PC-9 (cell line): ENCODE results near the gene COL4A6. TPM values are rescaled to one million over a fixed set of nuclear protein-coding genes. Genes with fewer than 3 reads are reported as not detected.

Experiments
- BruUV-seq: library from RNA; stranded (reverse); fragments of 400-500 nt; replicated peaks from 2 replicates; lab custom pipeline; 2021; lab: Mats Ljungman, UMichigan
- CTCF ChIA-PET: fragments of 300-600 bp; sonication (Branson Sonifier 250); formaldehyde crosslinking; loops from one replicate; lab custom pipeline; 2022; ENCODE audit warnings: antibody characterized with exemption; lab: Charles Lee
- POLR2A ChIA-PET: fragments of 300-600 bp; sonication (Branson Sonifier 250); formaldehyde crosslinking; loops from one replicate; lab custom pipeline; 2022; ENCODE audit warnings: antibody characterized with exemption; ENCODE audit not compliant: unreplicated experiment; lab: Charles Lee
- DNase-seq, 2 experiments: peaks; one replicate each; pipeline versions ENCODE4 v3.0.0 to v3.0.0-alpha.2; 2015 to 2022; ENCODE audit warnings: mixed read lengths in 1 of 2
- H2AFZ ChIP-seq: fragments of 200-600 bp; sonication (generic); 2 replicates; pipeline ENCODE4 v1.8.1; 2017; ENCODE audit warnings: antibody characterized with exemption
- H3F3A ChIP-seq: fragments of 200-600 bp; sonication (generic); 2 replicates; pipeline ENCODE4 v1.8.1; 2017; ENCODE audit warnings: antibody characterized with exemption, mild to moderate bottlenecking, low read depth; ENCODE audit not compliant: insufficient read depth
- H3K27ac ChIP-seq: fragments of 200-600 bp; sonication (generic); 2 replicates; pipeline ENCODE4 v1.6.1; 2016; ENCODE audit warnings: mixed run types
- H3K27me3 ChIP-seq: fragments of 200-600 bp; sonication (generic); 2 replicates; pipeline ENCODE4 v1.6.1; 2016; ENCODE audit warnings: low read depth, mixed run types; ENCODE audit not compliant: insufficient read depth
- H3K36me3 ChIP-seq: fragments of 200-600 bp; sonication (generic); 2 replicates; pipeline ENCODE4 v1.6.1; 2016; ENCODE audit warnings: low read depth, mixed run types
- H3K4me1 ChIP-seq: fragments of 200-600 bp; sonication (generic); replicated peaks from 2 replicates; pipeline ENCODE4 v1.6.1; 2016; ENCODE audit warnings: mixed run types; ENCODE audit not compliant: insufficient read depth
- H3K4me2 ChIP-seq: fragments of 200-600 bp; sonication (generic); 2 replicates; pipeline ENCODE4 v1.6.1; 2017; ENCODE audit warnings: mixed run types
- H3K4me3 ChIP-seq: fragments of 200-600 bp; sonication (generic); 2 replicates; pipeline ENCODE4 v1.6.1; 2016; ENCODE audit warnings: mixed run types
- H3K79me2 ChIP-seq: fragments of 200-600 bp; sonication (generic); 2 replicates; pipeline ENCODE4 v1.6.1; 2017; ENCODE audit warnings: low read depth, mixed run types
- H3K9me2 ChIP-seq: fragments of 200-600 bp; sonication (generic); 2 replicates; pipeline ENCODE4 v1.8.1; 2017; ENCODE audit warnings: mild to moderate bottlenecking; ENCODE audit not compliant: insufficient read depth
- H3K9me3 ChIP-seq: fragments of 200-600 bp; sonication (generic); 2 replicates; pipeline ENCODE4 v1.8.1; 2016; ENCODE audit warnings: low read depth; ENCODE audit not compliant: insufficient read depth
- H4K20me1 ChIP-seq: fragments of 200-600 bp; sonication (generic); 2 replicates; pipeline ENCODE4 v1.8.1; 2017; ENCODE audit not compliant: insufficient read depth
- CTCF ChIP-seq: fragments of 200-600 bp; sonication (generic); conservative IDR thresholded peaks from 2 replicates; pipeline ENCODE4 v1.6.1; 2017; ENCODE audit warnings: mixed run types, antibody characterized with exemption, mild to moderate bottlenecking, moderate library complexity
- EZH2 ChIP-seq: fragments of 200-600 bp; sonication (generic); IDR thresholded peaks from 2 replicates; pipeline ENCODE4 v1.8.0; 2017; ENCODE audit warnings: antibody characterized with exemption, low read depth
- intact Hi-C: fragments of 100-400 bp; cut with micrococcal nuclease; formaldehyde crosslinking; loops from one replicate; pipeline ENCODE4 v1.10.0; 2022; ENCODE audit not compliant: unreplicated experiment
- total RNA-seq: library from RNA; stranded (reverse); gene quantifications from 2 replicates; pipeline ENCODE4 v1.2.3, GENCODE V29; 2021

COL4A6 gene
- total RNA-seq, 1 experiment from 2014 or later = 15.5 TPM

DNA sequence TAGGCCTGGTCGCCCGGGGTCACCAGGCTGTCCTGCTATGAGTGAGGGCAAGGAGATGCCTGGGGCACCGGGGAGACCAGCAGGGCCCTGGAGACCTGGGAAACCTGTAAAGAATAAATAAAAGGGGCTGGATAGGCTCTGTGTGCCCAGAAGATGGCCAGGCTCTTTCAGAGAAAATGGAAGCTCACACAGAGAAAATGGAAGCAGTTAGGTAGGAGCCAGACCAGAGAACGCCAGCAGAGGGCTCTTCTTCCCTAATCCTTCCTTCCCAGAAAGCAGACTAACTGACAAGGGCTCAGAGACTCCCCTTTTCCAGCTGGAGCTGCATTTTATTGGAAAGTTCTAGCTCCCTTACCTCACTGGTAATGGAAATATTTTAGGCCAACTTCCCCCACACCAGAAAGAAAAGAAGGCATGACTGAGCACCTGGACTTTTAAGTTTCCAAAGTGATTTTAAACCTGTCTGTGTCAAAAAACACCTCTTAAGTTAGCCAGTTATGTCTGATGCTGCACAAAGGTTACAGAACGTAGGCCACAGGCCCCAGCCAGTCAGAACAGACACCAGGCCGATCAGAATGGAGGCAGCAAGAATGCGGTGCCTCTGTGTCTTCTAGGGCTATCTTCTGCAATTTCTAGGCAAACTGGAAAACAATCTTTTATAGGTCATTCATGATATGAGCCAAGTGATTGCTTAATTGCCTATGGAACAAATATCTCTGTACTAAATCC is 272.7 kb downstream of the COL4A6 start:
- no peak overlapping the region for H3K4me2 ChIP-seq
- no TSS peak for BruUV-seq
- intact Hi-C loops = loop anchor here (1.0 kb wide), 1 partner anchor 372 kb away; no protein-coding TSS in a partner anchor
- H2AFZ ChIP-seq = peak overlapping the region; percentile 63; the same call in 1 of the 2 replicates
- H3K9me2 ChIP-seq = no peaks in the 10 kb centered on the region
- H3K27ac ChIP-seq = no peak overlapping the region
- H3K36me3 ChIP-seq = no peaks in the 10 kb centered on the region
- ChIA-PET CTCF (interaction anchor here (0.6 kb wide), 1 partner anchor 374 kb away, joined by 3 read pairs; no protein-coding TSS in a partner anchor), POLR2A (interaction anchor here (0.6 kb wide), 1 partner anchor 19 kb away, joined by 3 read pairs; no protein-coding TSS in a partner anchor)
- peak in 1 of 2 experiments; percentile 26 for DNase-seq
- no peak overlapping the region for H3K4me3 ChIP-seq
- no peaks in the 10 kb centered on the region for H3K79me2 ChIP-seq
- no peaks in the 10 kb centered on the region for H4K20me1 ChIP-seq
- peaks cover 9% of the 10 kb centered on the region for H3K4me1 ChIP-seq
- no peak for TF ChIP-seq EZH2
- TF ChIP-seq CTCF = peak; percentile 49; the same call in 1 of the 2 replicates
- no peaks in the 10 kb centered on the region for H3F3A ChIP-seq
- H3K27me3 ChIP-seq = no peaks in the 10 kb centered on the region
- H3K9me3 ChIP-seq = no peaks in the 10 kb centered on the region

DNA sequence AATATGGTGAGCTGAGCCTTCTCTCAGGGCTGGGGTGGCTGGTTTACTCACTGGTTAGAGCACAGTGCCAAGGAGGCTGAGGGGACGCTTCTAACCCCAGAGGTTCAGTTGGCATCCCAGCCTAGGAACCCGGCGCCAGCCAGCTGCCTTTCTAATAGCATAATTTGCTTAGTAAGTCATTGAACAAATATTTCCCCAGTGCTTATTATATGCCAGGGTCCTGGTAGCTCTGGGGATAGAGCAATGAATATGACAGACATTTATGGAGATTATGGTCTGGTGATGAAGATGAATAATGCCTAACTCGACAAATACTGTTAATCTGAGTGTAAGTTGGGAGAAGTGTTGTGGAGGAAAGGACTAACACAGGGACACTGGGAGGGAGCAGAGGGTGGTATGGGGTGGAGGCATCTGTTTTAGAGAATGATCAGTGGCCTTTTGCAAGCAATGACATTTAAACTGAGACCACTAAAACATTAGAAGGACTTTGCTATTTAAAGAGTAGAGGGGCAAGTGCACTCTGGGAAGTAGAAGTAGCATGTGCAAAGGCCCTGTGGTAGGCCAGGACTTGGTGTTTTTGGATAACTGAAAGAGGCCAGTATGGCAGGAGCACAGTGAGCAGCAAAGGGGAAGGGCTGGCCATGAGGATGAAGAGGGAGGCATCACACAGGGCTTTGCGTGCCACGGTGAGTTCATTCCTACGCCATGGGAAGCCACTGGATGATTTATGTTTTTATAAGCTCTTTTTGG is 274.7 kb downstream of the COL4A6 start:
- BruUV-seq = no TSS peak
- intact Hi-C loops = no loop called here
- DNase-seq = no peak
- ChIA-PET POLR2A (no interaction called here), CTCF (no interaction called here)
- no peak overlapping the region for H3K4me3 ChIP-seq
- no peaks in the 10 kb centered on the region for H3K9me2 ChIP-seq
- no peaks in the 10 kb centered on the region for H4K20me1 ChIP-seq
- H3K27ac ChIP-seq = no peak overlapping the region
- H3K9me3 ChIP-seq = no peaks in the 10 kb centered on the region
- no peak overlapping the region for H3K4me2 ChIP-seq
- no peaks in the 10 kb centered on the region for H3K36me3 ChIP-seq
- H2AFZ ChIP-seq = no peak overlapping the region
- TF ChIP-seq EZH2 (no peak), CTCF (no peak)
- no peaks in the 10 kb centered on the region for H3F3A ChIP-seq
- peaks cover 9% of the 10 kb centered on the region for H3K4me1 ChIP-seq
- no peaks in the 10 kb centered on the region for H3K79me2 ChIP-seq
- H3K27me3 ChIP-seq = no peaks in the 10 kb centered on the region

DNA sequence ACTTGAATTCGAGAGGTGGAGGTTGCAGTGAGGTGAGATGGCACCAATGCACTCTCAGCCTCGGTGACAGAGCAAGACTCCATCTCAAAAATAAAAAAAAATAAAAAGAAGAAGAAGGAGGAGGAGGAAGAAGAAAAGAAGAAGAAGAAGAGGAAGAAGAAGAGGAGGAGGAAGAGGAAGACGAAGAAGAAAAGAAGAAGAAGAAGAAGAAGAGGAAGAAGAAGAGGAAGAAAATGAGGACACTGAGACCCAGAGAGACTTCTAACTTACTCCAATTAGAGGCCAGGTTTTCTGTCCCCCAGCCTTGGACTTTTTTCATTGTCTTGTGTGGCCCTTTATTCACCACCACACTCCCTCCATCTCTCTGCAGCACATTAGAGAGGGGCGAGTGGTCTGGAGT is 276.0 kb downstream of the COL4A6 start:
- no TSS peak for BruUV-seq
- CTCF ChIA-PET = no interaction called here
- H3K4me2 ChIP-seq = no peak overlapping the region
- H2AFZ ChIP-seq = no peak overlapping the region
- DNase-seq = no peak
- H3K9me2 ChIP-seq = no peaks in the 10 kb centered on the region
- TF ChIP-seq EZH2 = no peak
- TF ChIP-seq CTCF = no peak
- no peaks in the 10 kb centered on the region for H4K20me1 ChIP-seq
- H3K27ac ChIP-seq = no peak overlapping the region
- no peaks in the 10 kb centered on the region for H3F3A ChIP-seq
- no peaks in the 10 kb centered on the region for H3K27me3 ChIP-seq
- no peak overlapping the region for H3K4me3 ChIP-seq
- intact Hi-C loops = no loop called here
- POLR2A ChIA-PET = no interaction called here
- H3K9me3 ChIP-seq = no peaks in the 10 kb centered on the region
- no peaks in the 10 kb centered on the region for H3K79me2 ChIP-seq
- H3K36me3 ChIP-seq = no peaks in the 10 kb centered on the region
- peaks cover 3% of the 10 kb centered on the region for H3K4me1 ChIP-seq
